Hematopoietic multipotent progenitor cell (in vitro differentiated cells): ENCODE measurements around the gene CNNM1. TPM values are rescaled to one million over a fixed set of nuclear protein-coding genes. Genes with fewer than 3 reads are reported as not detected.
A peak's percentile ranks its signal among the peaks of the same experiment; 100 is the strongest.

ENCODE experiments used
- DNase-seq, 3 donors: peaks; one replicate each; pipeline ENCODE4 v3.0.0-alpha.2; 2011 to 2015; ENCODE audit warnings: low read depth in 2 of 3, low spot score in 2 of 3
- total RNA-seq: library from RNA; depleted of rRNA; stranded (reverse); fragments of >200 nt; gene quantifications from one replicate; pipeline ENCODE4 v1.2.3, GENCODE V29; 2012

CNNM1 gene
- total RNA-seq, 1 donor = 1.9 TPM

- no peak for DNase-seq
Observed at GRCh38 chr10:99410146-99410545, 81.0 kb downstream of the CNNM1 start.

DNA sequence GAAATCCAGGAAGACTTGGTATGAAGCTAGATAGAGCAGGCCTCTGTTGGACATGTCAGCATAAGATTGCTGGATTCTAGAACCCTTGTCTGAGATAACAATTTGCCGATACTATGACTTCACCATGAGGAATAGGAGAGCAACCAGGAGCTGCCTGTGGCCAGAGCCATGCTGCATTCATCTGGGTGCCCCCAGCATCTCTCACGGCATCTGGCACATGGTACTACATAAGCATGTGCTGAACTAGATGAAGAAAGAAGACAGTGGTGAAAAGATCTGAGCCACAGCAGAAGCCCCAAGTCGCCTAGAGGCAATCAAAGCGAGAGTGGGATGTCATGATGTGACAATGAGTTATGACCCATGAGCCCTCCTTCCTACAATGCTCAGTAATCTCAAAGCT is 81.7 kb downstream of the CNNM1 start:
- DNase-seq = no peak

DNA sequence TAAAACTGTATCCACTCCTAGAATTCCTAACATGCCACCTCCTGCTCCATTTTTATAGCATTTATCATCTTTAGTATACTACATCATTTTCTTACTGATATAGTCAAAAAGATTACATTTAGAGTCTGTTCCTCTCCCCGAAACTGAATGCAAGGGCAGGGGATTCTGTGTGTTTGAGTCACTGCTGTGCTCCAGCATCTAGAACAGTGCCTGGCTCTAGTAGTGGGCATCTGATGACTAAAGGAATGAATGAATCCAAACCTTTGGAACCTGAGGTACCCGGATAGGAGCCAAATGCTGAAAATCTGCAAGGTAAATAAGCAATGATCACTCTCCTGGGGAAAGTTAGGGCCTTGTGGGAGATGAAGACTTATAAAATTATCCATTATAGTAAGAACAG is 82.4 kb downstream of the CNNM1 start:
- DNase-seq = no peak

DNA sequence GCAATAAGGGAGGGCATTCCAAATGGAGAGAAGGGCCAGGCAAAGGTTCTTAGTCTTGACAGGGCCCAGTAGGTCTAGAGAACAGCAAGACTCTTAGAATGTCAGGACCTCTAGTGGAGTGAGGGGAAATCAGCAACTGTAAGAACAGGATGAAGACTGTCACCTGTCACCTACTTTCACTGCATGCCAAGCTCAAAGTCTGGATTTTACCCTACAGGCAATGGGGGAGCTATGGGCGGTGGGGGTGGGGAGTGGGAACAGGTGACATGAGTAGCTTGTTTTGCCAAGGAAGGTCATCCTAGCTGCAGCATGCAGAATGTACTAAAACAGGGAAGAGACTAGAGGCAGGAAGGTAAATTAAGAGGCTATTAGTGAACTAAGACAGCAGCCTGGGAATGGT is 82.9 kb downstream of the CNNM1 start:
- DNase-seq = no peak

GRCh38 chr10:99418910-99419624 is 89.9 kb downstream of the CNNM1 start:
- DNase-seq = no peak

GRCh38 chr10:99419688-99420087 is 90.5 kb downstream of the CNNM1 start:
- no peak for DNase-seq

DNA sequence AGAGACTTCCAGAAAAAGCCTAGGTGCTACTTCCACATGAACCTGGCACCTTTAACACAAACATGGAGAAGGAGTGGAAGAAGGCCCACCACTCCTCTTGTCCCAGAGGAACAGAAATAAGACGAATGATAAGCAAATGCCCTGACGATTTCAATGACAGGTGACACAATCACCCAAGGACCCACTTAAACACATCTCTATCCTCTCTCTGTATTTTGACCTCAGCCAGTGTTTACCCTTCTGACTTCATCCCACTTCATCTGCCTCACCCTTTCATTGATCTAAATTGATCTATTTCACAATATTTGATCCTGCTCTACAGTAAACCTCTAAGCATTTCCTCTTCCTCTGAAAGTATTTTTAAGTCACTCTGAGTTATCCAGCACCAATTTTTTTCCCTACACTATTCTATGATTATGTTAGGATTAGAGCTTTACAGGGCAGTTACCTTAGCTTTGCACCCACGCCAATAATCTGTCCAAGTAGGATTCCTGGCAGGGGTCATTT is 92.1 kb downstream of the CNNM1 start:
- DNase-seq = no peak

DNA sequence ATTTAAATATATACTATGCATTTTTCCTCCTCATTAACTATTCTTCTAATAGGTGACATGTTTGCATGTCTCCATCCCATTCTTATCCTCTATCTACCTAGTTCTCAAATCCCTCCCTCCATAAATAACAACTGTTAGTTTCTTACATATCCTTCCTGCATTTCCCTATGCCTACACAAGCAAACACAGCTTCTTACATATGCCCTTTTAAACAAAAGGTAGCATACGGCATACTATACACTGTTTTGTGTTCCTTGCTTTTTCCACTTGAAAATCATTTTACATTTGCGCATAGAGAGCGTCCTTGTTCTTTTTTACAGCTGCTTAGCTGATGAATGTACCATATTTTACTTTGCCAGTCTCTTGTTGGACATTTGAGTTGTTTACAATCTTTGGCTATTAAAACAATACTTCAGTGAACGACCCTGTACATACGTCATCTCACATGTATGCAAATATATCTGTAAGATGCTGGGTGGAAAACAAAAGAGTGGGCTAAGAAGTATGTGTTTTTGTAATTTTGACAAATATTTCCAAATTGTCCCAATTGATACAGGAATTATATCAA is 93.5 kb downstream of the CNNM1 start:
- no peak for DNase-seq

- DNase-seq = no peak
Observed at GRCh38 chr10:99424656-99425055, 95.5 kb downstream of the CNNM1 start.

DNA sequence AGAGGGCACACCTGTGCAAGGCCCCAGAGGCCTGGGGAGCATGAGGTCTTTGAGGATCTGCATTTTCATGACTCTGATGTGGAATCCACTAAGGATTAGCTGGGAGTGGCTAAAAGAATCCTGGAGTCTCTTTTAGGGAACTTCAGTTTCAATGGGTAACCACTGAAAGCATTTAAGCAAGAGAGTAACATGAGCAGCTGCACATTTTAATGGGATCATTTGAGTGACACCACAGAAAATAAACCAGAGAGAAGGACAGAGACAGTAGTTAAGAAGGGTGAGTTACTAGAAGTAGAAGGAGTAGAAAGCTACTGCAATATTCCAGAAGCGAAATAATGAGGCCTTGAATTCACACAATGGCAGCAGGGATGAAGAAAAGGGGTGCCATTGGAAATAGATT is 96.0 kb downstream of the CNNM1 start:
- no peak for DNase-seq

DNA sequence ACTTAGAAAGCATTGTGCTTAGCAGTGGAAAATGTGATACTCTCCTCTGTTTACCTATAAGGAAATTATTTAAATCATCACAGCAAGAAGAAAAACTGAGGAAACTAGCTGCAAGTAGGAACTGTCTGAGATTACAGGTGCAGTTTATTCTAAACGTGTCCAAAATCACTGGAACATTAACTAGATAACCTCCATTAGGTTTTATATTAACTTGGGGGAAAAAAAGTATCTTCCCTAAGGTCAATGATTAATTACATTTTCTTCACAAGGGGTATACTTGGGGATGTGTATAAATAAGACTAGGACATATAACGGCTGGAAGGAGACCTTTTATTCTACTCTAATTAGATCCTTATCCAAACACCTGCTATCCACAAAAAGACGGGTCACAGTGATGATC is 97.5 kb downstream of the CNNM1 start:
- no peak for DNase-seq

GRCh38 chr10:99427566-99428190 is 98.5 kb downstream of the CNNM1 start:
- DNase-seq = no peak

- DNase-seq = no peak
Observed at GRCh38 chr10:99429517-99430095, 100.5 kb downstream of the CNNM1 start.

DNA sequence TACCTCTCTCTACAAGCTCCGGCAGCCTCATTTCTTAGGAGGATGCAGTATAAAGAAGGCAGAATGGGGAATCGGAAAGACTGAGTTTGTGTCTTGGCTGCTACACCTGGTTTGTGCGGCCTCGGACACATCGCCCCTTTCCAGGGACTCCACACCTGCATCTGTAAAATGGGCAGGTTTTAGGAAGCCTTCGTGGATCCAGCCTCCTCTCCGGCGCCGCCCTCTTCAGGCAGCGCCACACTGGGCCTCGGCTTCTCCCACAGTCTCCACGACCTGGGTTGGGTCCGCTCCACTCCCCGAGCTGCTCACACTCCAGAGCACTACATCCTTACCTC is 100.9 kb downstream of the CNNM1 start:
- DNase-seq = peak in 1 of 3 donors; percentile 15

DNA sequence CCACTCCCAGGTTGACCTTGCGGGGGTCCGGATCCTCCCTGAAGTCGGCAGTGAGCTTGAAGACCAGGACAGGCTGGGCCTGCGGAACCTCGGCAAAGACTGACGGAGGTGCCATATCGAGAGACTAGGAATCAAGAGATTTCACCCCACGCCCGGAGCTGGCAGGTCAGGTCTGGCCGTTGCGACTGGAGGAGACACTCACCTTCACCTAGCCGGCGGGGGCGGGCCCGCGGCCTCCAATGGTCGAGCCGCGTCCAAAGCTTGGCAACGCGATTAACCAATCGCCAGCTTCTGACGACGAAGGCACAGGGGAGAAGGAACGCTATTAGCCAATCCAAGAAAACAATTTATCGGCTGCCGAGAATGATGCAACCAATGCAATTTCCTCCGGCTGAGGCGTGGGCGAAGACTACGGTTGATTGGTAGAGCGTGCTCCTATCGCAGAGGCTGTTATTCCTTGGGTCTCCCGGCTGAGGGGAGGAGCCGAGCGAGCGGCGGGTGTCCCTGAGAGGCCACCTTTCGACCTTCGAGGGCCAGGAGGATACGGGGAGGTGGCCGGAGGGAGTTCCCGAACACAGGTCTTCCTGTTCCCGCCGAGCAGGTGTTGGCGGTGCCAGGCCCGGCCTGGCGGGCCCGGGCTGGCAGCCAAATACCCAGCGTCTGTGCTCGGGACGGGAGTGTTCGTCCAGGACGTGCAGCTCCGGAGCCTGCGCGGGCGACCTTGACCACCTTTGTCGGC is 101.5 kb downstream of the CNNM1 start, which contains the start of gene GOT1:
TSS of gene GOT1 (minus strand) at position 174 of the 739 bp plus-strand sequence. CDS start at position 115, 59 bp downstream.
- peak; percentile 82 to 99 (median 98) for DNase-seq

DNA sequence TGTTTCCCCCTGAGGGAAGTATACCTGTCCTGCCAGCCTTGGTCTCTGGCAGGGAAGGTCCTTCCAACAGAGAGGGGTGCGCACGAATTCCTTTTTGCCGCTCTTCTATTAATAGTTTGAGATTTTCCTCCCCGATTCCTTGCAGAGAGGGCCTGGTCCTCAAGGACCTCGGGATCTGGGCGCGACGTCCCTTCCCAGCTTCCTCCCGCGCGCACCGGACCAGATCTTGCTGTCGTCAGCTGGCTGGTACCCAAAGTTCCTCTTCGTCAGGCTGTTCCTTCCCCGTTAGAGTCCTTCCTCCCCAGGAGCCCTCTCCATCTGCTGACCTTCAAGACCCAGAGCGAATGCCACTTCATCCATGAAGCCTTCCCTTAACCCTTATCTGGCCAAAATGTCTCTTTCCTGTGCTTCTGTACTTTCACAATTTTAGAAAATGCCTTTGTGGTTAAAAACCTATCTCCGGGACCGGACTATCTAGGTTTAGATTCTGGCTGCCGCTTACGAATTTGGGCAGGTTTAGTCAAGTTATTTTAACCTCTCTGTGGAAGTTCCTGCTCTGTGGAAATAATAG is 102.1 kb downstream of the CNNM1 start:
- DNase-seq = peak in 1 of 3 donors; percentile 24

DNA sequence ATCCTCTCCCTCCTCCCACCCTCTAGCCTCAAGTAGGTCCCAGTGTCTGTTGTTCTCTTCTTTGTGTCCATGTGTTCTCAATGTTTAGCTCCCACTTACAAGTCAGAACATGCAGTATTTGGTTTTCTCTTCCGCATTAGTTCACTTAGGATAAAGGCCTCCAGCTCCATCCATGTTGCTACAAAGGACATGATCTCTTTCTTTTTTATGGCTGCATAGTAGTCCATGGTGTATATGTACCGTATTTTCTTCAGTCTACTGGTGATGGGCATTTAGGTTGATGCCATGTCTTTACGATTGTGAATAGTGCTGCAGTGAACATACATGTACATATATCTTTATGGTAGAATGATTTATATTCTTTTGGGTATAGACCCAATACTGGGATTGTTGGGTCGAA is 102.9 kb downstream of the CNNM1 start:
- DNase-seq = no peak

GRCh38 chr10:99432881-99433280 is 103.7 kb downstream of the CNNM1 start:
- no peak for DNase-seq

- DNase-seq = no peak
Observed at GRCh38 chr10:99433378-99434020, 104.3 kb downstream of the CNNM1 start.

DNA sequence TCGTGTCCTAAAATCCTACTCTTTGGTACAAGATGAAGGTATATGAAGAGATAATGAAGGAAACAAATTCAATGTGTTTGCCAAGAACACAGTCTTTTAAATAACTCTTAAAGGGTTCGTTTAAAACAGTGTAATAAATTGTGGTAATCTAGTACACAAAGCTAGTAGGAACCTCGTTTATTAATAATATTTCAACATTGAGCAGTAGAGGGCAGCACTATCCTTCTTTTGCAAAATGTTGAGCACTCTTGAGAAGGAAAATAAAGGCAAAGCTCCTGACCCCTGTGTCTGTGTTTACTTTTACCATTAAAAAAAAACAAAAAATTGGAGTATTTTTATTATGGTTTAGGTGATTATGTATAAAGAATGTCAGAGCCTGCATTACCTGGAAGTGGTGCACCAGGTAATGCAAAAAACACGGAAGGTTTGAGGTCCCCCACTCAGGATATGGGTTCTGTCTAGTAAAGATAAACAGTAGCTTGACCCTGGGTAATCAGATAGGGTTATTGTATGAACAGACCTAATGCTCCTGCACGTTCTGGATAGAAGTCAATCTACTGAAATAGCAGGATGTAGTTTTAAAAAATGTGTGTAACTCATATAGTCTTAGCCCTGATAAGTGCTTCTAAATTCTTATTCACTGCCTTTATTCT is 107.0 kb downstream of the CNNM1 start:
- peak in 2 of 3 donors; percentile 58 to 85 for DNase-seq
